Measurements from ENCODE around the gene GNAS-AS1.

DNA sequence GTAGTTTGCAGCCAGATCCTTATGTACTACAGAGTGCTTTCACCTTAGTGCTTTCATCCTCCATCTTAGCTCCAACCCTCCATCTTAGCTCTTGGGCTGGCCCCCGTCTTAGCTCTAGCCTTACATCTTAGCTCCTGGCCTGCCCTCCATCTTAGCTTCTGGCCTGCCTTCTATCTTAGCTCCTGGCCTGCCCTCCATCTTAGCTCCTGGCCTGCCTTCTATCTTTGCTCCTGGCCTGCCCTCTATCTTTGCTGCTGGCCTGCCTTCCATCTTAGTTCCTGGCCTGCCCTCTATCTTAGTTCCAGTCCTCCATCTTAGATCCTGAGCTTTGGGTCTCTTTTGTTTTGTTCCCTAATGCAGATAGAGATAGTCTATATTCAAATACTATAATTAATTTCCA is 23.8 kb upstream of the GNAS-AS1 start:
- TF ChIP-seq, protein P1, sequence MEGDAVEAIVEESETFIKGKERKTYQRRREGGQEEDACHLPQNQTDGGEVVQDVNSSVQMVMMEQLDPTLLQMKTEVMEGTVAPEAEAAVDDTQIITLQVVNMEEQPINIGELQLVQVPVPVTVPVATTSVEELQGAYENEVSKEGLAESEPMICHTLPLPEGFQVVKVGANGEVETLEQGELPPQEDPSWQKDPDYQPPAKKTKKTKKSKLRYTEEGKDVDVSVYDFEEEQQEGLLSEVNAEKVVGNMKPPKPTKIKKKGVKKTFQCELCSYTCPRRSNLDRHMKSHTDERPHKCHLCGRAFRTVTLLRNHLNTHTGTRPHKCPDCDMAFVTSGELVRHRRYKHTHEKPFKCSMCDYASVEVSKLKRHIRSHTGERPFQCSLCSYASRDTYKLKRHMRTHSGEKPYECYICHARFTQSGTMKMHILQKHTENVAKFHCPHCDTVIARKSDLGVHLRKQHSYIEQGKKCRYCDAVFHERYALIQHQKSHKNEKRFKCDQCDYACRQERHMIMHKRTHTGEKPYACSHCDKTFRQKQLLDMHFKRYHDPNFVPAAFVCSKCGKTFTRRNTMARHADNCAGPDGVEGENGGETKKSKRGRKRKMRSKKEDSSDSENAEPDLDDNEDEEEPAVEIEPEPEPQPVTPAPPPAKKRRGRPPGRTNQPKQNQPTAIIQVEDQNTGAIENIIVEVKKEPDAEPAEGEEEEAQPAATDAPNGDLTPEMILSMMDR (IDR thresholded peaks at IDR 0.05) = no peak
- TF ChIP-seq POLR2AphosphoS5 (IDR thresholded peaks at IDR 0.05) (no peak), POLR2A (IDR thresholded peaks at IDR 0.05) (no peak)
